Neuron (in vitro differentiated cells): Measurements from ENCODE around the gene PKP4.

ENCODE experiments used
- H2AFZ ChIP-seq: one replicate; pipeline ENCODE4 v1.6.1; 2013; ENCODE audit warnings: low read depth, mild to moderate bottlenecking, inconsistent platforms, low read length, moderate library complexity
- H3K27me3 ChIP-seq: one replicate; pipeline ENCODE4 v1.6.1; 2013; ENCODE audit warnings: low read length; ENCODE audit not compliant: insufficient read depth
- H3K36me3 ChIP-seq: one replicate; pipeline ENCODE4 v1.6.1; 2013; ENCODE audit warnings: low read length; ENCODE audit not compliant: insufficient read depth
- H3K4me1 ChIP-seq: one replicate; pipeline ENCODE4 v1.6.1; 2013; ENCODE audit warnings: low read length; ENCODE audit not compliant: insufficient read depth
- H3K4me3 ChIP-seq: 2 replicates; pipeline ENCODE4 v1.5.1; 2013; ENCODE audit warnings: mild to moderate bottlenecking, low read length, moderate library complexity
- H3K9me3 ChIP-seq: one replicate; pipeline ENCODE4 v1.6.1; 2013; ENCODE audit warnings: low read length

PKP4 gene

DNA sequence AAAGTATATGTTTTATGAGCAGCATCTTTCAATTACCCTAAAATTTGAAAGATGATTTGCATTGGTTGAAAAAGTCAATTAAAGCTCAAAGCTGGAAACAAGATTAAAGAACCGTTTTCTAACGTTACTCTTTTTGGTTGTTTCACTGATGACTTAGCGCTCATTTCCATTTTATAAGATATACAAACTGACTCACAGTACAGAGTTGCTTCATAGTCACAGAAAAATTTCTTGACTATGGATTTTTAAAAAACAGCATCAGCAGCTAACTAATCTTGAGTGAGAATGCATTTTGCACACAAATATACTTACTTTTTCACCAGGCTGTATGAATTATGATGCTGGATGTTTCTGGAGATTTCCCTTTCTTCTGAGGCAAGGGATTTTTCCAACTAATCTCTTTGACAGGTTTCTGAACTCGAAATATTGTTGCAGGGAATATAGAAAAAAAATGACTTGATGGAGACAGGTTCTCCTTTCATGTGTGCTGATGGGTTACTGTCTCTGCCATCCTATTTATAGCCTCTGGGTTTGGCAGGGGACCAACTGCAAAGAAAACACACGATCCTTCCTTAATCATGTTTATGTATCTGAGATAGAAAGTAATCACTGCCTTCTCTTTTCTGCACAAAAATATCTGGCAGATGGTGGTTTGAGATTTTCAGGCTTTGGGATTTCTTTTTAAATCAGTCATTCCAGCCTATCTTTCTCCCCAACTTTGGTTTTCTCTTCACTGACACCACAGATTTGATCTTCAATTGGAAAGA is 209.0 kb downstream of the PKP4 start:
- Histone ChIP-seq H3K4me3 (no peak overlapping the region), H3K36me3 (peaks cover 41% of the 10 kb centered on the region), H3K4me1 (no peaks in the 10 kb centered on the region), H2AFZ (no peak overlapping the region), H3K27me3 (no peaks in the 10 kb centered on the region), H3K9me3 (no peaks in the 10 kb centered on the region)

DNA sequence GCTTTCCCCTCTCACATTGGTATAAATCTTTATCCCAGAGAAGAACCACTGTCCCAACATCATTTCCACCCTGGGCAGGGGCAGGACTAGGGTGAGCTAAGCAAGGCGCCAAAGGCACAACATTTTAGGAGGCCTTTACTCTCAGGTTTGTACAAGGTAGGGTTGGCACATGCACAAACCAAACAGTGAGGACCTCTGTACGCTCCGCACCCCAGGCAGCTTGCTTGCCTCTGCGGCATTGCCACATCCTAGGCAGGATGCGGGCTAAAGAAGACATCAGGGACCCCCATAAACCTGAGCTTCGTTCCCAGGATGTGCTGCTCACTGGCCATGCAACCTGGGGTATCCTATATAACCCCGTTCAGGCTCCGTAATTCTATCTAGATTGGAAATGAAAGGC is 210.2 kb downstream of the PKP4 start:
- Histone ChIP-seq H2AFZ (no peak overlapping the region), H3K36me3 (peaks cover 35% of the 10 kb centered on the region), H3K4me1 (no peaks in the 10 kb centered on the region), H3K4me3 (no peak overlapping the region), H3K9me3 (no peaks in the 10 kb centered on the region), H3K27me3 (no peaks in the 10 kb centered on the region)

DNA sequence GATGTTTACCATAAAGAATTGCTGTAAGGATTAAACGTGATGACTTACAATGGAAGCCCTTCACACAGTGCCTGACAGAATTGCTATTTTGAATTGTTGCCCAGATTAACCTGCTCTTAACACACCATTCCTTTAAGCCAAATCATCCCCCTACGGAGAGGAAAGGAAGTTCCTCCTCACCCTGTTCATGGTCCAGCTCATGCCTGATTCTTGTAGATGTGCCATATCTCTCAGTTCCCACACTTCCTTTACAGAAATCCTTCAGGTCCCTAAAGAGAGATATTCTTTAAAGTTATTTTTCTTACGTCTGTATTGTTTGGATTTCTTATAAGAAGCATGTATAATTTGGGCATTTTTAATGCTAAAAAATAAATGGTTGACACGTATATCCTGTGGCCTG is 210.8 kb downstream of the PKP4 start:
- Histone ChIP-seq H3K9me3 (no peaks in the 10 kb centered on the region), H2AFZ (no peak overlapping the region), H3K27me3 (no peaks in the 10 kb centered on the region), H3K4me1 (no peaks in the 10 kb centered on the region), H3K4me3 (no peak overlapping the region), H3K36me3 (peaks cover 31% of the 10 kb centered on the region)

DNA sequence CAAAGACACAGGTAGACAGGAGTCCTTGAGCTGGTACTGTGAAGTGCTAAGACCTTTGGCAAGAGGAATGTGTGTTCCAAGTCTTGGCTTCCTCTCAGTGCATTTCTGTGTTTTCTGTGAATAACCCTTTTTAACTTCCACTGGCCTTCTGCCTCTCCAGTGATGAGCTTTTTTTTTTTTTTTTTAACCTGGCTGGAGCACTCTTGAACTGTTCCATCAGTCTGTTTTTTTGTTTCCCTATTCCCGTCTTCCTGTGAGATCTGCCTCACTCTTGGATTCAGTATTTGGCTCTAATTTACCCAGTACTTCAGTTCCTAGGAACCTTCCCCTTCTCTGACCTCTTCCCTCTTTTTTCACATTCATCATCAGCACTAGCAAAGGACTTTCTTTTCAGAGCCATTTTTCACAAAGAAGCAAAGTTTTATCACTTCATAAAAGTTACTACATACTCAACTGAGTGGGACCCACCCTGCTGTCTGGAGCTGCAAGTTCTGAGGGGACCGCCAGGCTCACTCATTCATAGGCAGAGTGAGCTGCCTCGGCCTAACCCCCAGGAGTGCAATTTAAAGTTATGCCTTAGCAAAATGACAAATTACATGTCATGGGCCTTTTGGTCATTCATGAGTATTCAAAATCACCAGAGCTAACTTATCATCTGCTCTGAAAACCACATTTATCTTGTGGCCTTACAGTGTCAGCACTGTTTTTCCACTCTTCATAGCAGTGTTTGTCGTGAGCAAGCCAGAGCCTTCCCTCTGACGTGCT is 211.4 kb downstream of the PKP4 start:
- Histone ChIP-seq H3K27me3 (no peaks in the 10 kb centered on the region), H2AFZ (no peak overlapping the region), H3K36me3 (peaks cover 34% of the 10 kb centered on the region), H3K9me3 (no peaks in the 10 kb centered on the region), H3K4me3 (no peak overlapping the region), H3K4me1 (no peaks in the 10 kb centered on the region)

DNA sequence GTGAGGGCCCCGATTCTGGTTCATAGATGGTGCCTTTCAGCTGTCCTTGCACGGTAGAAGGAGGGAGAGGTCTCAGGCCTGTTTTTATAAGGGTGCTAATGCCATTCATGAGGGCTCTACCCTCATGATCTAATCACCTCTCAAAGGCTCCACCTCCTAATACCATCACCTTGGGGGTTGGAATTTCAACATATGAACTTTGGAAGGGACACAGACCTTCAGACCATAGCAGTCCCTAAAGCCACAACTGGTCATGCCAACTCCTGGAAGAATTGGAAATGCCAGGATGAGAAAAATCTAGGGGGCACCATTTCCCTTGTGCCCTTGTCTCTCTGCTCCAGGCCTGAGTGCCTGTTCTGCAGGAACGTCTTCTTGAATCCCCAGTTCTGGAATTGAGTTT is 213.5 kb downstream of the PKP4 start:
- no peaks in the 10 kb centered on the region for H3K4me1 ChIP-seq
- H2AFZ ChIP-seq, result no peak overlapping the region
- no peak overlapping the region for H3K4me3 ChIP-seq
- no peaks in the 10 kb centered on the region for H3K27me3 ChIP-seq
- peaks cover 33% of the 10 kb centered on the region for H3K36me3 ChIP-seq
- H3K9me3 ChIP-seq, result no peaks in the 10 kb centered on the region

DNA sequence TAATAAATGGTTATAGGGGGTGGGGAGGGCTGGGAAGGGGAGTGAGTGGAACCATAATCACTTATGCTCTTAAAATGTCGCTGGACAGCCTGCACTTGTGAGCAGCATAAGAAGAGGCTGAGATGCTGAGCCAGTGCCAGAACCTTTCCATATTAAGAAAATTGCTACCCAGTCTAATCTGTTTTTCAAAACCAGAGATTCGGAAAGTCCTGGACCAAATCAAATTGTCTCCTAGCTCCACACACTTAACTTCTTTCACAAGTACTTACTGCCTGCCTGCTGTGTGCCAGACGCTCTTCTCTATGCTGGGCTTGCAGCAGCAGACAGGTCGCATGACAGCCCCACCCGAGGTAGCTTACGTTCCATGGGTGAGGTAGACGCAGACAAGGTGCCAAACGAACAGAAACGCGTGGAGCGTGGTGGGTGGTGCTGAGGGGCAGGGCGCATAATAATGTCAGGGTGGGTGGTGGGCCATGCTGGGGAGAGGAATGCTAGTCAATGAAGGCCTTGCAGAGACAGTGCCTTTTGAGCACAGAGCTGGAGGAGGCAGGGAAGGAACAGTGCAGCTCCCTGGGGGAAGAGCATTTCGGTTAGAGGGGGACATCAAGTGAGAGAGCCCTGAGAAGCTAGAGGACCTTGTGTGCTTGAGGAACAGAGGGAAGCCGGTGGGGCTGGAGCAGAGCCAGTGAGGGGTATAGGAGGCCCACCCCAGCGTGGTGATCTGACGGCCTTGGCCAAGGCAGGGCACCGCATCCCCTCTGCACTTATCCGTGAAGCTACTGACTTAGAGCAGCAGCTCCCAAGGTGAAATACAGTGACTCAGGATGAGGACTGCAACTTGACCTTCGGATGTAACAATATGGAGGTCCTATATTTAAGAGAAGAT is 214.9 kb downstream of the PKP4 start:
- Histone ChIP-seq H3K9me3 (no peaks in the 10 kb centered on the region), H3K27me3 (no peaks in the 10 kb centered on the region), H3K4me1 (no peaks in the 10 kb centered on the region), H2AFZ (no peak overlapping the region), H3K4me3 (no peak overlapping the region), H3K36me3 (peaks cover 31% of the 10 kb centered on the region)

DNA sequence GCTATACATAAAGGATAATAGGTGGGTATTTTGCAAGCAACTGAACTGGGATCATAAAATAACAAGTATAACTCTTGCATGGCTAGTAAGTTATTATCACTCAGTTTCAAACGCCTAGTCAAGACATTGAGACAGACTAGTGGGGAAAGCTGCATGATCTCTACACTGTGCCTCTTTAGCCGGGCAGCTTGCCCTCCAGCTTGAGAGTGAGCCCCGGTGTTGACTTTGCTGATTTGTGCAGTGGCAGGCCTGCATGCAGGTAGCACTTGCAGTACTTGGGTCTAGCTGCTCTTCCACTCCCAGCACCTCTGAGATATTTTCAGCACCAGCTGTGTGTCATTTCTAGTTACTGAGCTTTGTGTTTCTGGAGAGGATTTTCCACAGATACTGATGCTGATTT is 219.5 kb downstream of the PKP4 start:
- Histone ChIP-seq H3K4me1 (peaks cover 3% of the 10 kb centered on the region), H3K27me3 (no peaks in the 10 kb centered on the region), H2AFZ (no peak overlapping the region), H3K36me3 (peaks cover 29% of the 10 kb centered on the region), H3K9me3 (no peaks in the 10 kb centered on the region), H3K4me3 (no peak overlapping the region)

DNA sequence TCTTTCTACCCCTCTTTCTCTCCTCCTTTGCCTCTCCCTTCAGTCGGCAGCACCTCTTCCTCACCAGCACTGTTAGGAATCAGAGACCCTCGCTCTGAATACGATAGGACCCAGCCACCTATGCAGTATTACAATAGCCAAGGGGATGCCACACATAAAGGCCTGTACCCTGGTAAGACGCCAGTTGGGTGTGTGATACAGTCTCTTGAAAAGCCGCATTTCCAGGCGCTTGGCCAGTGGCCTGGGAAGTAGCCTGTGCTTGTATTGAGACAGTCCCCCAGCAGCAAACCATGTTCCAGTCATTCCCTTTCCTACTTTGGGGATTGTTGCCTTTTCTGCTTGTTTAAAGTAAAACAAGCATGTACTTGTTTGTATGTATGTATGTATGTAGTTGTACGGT is 219.9 kb downstream of the PKP4 start:
- Histone ChIP-seq H3K36me3 (peaks cover 30% of the 10 kb centered on the region), H2AFZ (no peak overlapping the region), H3K4me1 (peaks cover 3% of the 10 kb centered on the region), H3K4me3 (no peak overlapping the region), H3K27me3 (no peaks in the 10 kb centered on the region), H3K9me3 (no peaks in the 10 kb centered on the region)

DNA sequence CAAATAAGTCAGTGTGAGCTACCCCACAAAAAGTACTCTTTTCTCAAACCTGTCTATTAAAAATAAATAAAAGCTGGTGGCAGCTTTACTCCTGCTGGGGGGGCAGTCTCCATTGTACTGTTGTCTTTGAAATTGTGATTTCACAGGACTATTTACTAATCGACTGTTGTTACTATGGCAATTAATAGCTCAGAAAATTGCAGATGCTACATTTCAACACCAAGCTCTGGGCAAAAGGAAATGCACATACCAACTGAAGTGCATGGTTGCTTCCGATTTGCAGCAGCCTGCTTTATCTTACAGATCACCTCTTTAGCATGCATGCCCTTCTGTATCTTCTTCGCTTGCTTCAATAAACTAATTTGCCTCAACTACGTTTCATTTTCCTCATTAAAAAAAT is 220.8 kb downstream of the PKP4 start:
- Histone ChIP-seq H2AFZ (no peak overlapping the region), H3K4me1 (peaks cover 3% of the 10 kb centered on the region), H3K36me3 (peaks cover 30% of the 10 kb centered on the region), H3K9me3 (no peaks in the 10 kb centered on the region), H3K4me3 (no peak overlapping the region), H3K27me3 (no peaks in the 10 kb centered on the region)

DNA sequence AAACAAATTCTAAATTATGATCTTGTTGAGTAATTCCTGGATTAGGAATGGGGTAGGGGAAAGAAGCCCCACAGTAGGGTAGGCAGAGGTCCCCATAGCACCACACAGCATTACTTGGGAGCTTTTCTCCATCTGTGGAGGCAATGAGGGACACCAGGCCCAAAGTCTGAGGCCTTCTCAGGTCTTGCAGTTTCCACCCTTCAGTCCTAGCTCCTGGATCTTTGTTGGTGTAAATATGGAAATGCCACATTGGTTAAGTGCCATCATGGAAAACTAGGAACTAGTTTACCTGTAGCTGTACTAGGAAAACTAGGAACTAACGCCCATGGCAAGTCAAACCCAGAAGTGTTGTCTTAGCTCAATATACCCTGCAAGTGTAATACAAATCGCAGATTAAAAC is 225.1 kb downstream of the PKP4 start:
- H3K36me3 ChIP-seq, result peaks cover 14% of the 10 kb centered on the region
- peaks cover 3% of the 10 kb centered on the region for H3K4me1 ChIP-seq
- H3K27me3 ChIP-seq, result no peaks in the 10 kb centered on the region
- no peak overlapping the region for H2AFZ ChIP-seq
- no peaks in the 10 kb centered on the region for H3K9me3 ChIP-seq
- no peak overlapping the region for H3K4me3 ChIP-seq

DNA sequence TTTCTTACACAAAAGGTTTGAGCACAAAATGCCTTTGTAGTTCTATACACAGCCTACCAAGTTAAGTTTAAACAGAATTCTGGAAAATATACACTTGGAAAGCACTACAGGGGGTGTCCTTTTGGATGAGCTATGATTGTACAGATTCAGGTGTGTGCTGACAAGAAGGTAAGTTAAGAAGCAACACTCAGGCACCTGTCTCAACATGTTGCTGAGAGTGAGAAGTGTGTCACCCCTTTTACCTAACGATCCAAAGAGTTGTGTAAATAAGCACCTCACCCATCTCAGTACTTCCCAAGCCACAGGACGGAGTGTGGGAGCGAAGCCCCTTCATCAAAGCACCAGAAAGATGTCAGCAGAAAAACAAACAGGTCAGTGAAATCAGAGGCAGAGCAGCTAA is 228.9 kb downstream of the PKP4 start:
- H3K36me3 ChIP-seq, result peaks cover 4% of the 10 kb centered on the region
- H3K4me3 ChIP-seq, result no peak overlapping the region
- no peak overlapping the region for H2AFZ ChIP-seq
- no peaks in the 10 kb centered on the region for H3K27me3 ChIP-seq
- no peaks in the 10 kb centered on the region for H3K9me3 ChIP-seq
- H3K4me1 ChIP-seq, result no peaks in the 10 kb centered on the region

DNA sequence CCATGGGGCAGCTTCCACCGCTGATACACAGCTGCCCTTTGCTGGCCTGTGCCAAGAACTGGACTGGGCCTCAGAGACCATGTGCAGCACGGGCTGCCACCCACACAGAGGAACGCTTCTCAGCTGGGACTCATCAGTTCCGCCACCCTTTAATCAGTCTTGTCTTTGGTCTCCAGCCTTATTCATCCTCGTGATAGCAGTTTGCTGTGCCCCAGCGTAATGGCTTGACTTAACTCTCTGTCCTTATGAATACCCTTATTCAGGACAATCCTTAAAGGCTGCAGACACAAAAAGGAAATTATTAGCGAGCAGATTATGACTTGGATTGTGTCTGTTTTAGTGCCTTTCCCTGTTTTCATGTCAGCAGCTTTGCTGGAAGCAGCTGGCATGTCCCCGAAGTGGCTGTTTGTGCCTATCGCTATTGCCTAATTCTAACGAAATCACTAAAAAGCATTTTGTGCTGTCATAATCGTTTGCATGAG is 229.5 kb downstream of the PKP4 start:
- Histone ChIP-seq H3K4me3 (no peak overlapping the region), H3K9me3 (no peaks in the 10 kb centered on the region), H3K27me3 (no peaks in the 10 kb centered on the region), H2AFZ (no peak overlapping the region), H3K4me1 (no peaks in the 10 kb centered on the region), H3K36me3 (peaks cover 1% of the 10 kb centered on the region)

DNA sequence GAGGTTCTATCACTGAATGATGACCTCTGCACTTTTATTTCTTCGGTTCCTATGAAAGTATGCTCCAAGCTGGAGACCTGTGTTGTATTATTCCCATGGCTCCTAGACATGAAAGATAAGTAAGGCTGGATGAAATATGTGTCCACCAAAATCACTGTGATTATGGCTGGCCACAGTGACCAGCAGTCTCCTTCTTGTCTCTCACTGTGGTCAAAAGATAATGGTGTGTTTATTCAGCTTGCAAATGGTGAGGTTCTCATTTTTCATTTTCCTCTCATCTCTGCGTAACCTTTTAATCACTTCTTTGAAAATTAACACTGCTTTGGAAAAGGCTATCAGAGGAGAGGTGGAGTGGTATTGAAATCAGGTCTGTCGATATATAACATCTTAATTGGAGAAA is 230.6 kb downstream of the PKP4 start:
- no peaks in the 10 kb centered on the region for H3K36me3 ChIP-seq
- no peaks in the 10 kb centered on the region for H3K27me3 ChIP-seq
- H2AFZ ChIP-seq, result no peak overlapping the region
- no peaks in the 10 kb centered on the region for H3K4me1 ChIP-seq
- no peaks in the 10 kb centered on the region for H3K9me3 ChIP-seq
- no peak overlapping the region for H3K4me3 ChIP-seq
